Forelimb muscle (tissue), 1 donor: ENCODE measurements around the gene KCNK4. TPM values are rescaled to one million over a fixed set of nuclear protein-coding genes. Genes with fewer than 3 reads are reported as not detected.

Experiments used
- DNase-seq: peaks from one replicate; pipeline ENCODE4 v3.0.0-alpha.2; 2013; ENCODE audit warnings: low read depth
- polyA plus RNA-seq: library from polyadenylated mRNA; unstranded; fragments of 120-200 nt; gene quantifications from one replicate; pipeline ENCODE4 v1.2.1, GENCODE V29; 2013; ENCODE audit not compliant: insufficient read length

Gene KCNK4
- polyA plus RNA-seq, 1 donor, result not detected

- DNase-seq, result no peak
Observed at GRCh38 chr11:64268893-64269539, 22.1 kb upstream of the KCNK4 start.

GRCh38 chr11:64269540-64270220 is 21.4 kb upstream of the KCNK4 start:
- DNase-seq, result peak; percentile 99

- no peak for DNase-seq
Observed at GRCh38 chr11:64275031-64275800, 15.9 kb upstream of the KCNK4 start.

GRCh38 chr11:64275841-64276240 is 15.3 kb upstream of the KCNK4 start:
- DNase-seq, result no peak

GRCh38 chr11:64276653-64277431 is 14.3 kb upstream of the KCNK4 start:
- no peak for DNase-seq

- DNase-seq, result no peak
Observed at GRCh38 chr11:64278576-64279190, 12.4 kb upstream of the KCNK4 start.

DNA sequence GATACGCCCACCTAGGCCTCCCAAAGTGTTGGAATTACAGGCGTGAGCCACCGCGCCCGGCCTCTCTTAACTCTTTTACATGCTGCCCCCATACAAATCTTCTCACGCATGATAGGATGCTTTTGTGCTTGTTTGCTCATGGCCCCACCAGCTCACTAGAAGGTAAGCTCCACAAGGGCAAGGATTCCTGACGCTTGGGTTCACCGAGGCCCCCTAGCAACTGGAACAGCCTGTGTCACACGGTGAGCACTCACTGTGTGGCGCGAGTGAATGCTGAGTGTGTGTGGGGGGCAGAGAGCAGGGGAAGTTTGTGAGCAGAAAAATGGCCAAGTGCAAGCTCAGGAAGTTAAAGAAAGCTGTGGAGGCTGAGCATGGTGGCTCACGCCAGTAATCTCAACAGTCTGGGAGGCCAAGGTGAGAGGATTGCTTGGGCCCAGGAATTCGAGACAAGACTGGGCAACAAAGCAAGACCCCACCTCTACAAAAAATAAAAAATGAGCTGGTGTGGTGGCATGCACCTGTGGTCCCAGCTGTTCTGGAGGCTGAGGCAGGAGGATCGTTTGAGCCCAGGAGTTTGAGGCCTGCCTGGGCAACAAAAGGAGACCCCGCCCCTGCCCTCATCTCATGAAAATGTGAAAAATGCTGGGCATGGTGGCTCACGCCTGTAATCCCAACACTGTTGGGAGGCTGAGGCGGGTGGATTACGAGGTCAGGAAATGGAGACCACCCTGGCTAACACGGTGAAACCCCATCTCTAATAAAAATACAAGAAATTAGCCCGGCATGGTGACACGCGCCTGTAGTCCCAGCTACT is 8.9 kb upstream of the KCNK4 start:
- no peak for DNase-seq

- DNase-seq, result no peak
Observed at GRCh38 chr11:64283092-64283491, 8.0 kb upstream of the KCNK4 start.

GRCh38 chr11:64284048-64284961 is 6.8 kb upstream of the KCNK4 start, which contains the start of gene BAD:
Gene BAD, minus strand, starts transcription at chr11:64284665. Its CDS starts 297 bp downstream, at chr11:64284368.
- no peak for DNase-seq

DNA sequence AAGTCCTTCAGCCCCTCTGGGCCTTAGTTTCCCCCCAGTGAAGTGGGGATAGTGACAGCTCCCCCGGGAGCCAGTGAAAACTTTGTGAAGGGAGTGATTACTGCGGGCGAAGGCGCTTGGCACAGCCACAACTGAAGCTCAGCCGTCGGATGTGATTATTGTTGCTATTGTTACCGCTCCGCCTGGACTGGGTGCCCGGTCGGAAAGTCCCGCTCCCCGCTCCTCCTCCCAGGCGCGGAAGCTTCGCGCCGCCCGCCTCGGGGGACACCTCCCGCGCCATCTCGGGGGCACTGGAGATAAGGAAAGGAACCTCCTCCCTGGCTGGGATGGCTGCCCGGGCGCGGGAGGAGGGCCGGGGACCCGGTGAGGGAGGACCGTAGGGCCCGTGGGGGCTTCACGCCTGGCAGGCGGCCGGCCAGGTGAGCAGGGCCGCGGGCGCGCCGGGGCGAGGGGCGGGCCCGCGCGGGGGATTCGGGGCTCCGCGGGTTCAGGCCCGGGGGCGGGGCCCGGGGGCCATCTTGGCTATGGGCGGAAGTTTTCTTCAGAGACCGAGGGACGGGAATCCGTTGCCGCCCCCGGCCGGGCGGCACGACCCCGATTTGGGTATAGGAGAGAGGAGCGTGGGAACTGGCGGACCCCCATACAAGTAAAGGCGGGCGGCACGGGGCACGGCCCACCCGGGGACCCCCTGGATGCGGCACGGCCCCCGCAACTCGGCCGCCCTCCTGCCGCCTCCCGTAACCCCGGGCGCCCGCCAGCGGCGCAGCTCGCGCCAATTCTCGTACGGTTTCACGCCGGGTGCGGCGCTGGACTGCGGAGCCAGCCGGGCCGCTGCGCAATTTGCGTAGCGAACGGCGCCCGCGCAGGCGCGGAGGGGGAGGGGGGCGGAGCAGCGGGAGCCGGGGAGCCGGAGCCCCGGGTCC is 5.9 kb upstream of the KCNK4 start, which contains the start of gene GPR137:
TSS of gene GPR137 (plus strand) at position 887 of the 923 bp plus-strand sequence. CDS start 677 bp downstream, outside the sequence.
- no peak for DNase-seq

DNA sequence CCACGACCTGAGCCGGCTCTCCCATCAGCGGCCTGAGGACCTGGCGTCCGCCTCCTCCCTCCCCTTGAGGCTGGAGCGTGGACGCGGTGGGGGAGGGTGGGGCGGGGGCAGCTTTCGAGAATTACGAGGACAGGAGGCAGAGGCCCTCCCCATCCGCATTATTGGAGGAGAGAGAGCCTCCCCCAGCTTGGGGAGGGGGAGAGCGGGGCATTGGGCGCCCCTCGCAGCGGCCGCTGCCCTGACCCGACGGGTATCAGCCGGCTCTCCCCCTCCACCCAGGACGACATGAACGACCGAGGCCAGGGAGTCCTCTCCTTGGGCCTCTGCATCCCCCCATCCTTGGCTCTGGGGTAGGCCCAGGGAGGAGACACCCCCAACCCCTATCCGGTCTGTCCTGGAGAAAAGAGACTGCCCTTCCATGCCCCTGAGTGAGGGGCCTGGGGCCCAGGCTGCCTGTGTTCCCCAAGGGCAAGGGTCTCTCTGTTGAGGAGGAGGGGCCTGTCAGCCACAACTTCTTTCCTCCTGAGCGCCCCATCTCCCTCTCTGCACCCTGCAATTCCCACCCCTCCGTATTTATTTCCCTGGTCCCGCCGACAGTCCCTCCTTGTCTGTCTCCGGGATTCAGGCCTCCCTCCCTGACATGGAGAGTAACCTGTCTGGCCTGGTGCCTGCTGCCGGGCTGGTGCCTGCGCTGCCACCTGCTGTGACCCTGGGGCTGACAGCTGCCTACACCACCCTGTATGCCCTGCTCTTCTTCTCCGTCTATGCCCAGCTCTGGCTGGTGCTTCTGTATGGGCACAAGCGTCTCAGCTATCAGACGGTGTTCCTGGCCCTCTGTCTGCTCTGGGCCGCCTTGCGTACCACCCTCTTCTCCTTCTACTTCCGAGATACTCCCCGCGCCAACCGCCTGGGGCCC is 5.0 kb upstream of the KCNK4 start:
- no peak for DNase-seq

- no peak for DNase-seq
Observed at GRCh38 chr11:64286801-64287159, 4.3 kb upstream of the KCNK4 start.

DNA sequence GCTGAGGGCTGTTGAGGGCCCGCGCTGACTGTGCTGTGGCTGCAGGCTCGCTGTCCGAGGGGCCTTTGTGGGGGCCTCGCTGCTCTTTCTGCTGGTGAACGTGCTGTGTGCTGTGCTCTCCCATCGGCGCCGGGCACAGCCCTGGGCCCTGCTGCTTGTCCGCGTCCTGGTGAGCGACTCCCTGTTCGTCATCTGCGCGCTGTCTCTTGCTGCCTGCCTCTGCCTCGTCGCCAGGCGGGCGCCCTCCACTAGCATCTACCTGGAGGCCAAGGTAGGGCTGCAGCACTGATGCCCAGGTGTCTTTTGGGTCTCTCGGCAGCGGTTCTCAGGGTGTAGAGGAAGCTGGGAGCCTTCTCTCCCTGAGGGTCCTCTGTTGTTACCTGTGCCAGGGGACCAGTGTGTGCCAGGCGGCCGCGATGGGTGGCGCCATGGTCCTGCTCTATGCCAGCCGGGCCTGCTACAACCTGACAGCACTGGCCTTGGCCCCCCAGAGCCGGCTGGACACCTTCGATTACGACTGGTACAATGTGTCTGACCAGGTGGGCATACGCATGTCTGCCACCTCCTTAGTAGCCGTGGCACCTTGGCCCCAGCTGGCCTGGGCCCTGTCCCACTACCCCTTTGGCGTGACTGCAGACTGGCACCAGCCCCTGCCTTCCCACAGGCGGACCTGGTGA is 3.3 kb upstream of the KCNK4 start:
- no peak for DNase-seq

DNA sequence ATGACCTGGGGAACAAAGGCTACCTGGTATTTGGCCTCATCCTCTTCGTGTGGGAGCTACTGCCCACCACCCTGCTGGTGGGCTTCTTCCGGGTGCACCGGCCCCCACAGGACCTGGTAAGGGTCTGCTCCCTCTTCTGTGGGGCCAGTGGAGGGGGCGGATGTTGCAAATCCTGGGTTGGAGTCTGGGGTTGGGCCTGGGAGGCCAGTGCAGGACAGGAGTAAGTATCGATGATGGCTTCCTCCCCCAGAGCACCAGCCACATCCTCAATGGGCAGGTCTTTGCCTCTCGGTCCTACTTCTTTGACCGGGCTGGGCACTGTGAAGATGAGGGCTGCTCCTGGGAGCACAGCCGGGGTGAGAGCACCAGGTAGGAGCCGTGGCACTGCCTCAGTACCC is 2.8 kb upstream of the KCNK4 start:
- DNase-seq, result no peak

- no peak for DNase-seq
Observed at GRCh38 chr11:64289002-64289564, 2.0 kb upstream of the KCNK4 start.
